Measurements from ENCODE around the gene SSTR4.

The SSTR4 gene

GRCh38 chr20:23034721-23035671, at the start of gene SSTR4:
TSS of gene SSTR4 (plus strand) at chr20:23035312. CDS start at chr20:23035484, 172 bp downstream.
- TF ChIP-seq, protein P1, sequence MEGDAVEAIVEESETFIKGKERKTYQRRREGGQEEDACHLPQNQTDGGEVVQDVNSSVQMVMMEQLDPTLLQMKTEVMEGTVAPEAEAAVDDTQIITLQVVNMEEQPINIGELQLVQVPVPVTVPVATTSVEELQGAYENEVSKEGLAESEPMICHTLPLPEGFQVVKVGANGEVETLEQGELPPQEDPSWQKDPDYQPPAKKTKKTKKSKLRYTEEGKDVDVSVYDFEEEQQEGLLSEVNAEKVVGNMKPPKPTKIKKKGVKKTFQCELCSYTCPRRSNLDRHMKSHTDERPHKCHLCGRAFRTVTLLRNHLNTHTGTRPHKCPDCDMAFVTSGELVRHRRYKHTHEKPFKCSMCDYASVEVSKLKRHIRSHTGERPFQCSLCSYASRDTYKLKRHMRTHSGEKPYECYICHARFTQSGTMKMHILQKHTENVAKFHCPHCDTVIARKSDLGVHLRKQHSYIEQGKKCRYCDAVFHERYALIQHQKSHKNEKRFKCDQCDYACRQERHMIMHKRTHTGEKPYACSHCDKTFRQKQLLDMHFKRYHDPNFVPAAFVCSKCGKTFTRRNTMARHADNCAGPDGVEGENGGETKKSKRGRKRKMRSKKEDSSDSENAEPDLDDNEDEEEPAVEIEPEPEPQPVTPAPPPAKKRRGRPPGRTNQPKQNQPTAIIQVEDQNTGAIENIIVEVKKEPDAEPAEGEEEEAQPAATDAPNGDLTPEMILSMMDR (IDR thresholded peaks at IDR 0.05): no peak

GRCh38 chr20:22986601-22987000, 48.5 kb upstream of the SSTR4 start:
- TF ChIP-seq, protein P1 (IDR thresholded peaks at IDR 0.05): no peak

DNA sequence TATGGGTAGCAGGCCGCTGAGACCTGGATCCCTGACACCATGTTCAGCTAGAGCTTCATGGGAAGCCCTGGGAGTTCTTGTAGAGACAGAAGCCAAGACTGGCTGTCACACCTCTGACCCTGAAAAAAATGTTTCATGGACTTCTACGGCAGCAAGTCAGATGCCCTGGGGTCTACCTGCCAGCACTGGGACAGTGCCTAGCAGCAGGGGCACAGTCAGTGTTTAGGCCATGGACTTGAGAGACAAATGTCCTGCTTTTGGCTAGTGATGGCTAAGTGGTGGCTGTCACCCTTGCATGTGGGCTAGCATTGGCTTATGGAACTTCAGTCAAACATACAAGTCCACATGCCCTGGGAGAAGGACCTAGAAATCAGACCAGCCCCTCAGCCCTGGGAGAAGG, 41.3 kb upstream of the SSTR4 start:
- TF ChIP-seq, protein P1 (IDR thresholded peaks at IDR 0.05): no peak

DNA sequence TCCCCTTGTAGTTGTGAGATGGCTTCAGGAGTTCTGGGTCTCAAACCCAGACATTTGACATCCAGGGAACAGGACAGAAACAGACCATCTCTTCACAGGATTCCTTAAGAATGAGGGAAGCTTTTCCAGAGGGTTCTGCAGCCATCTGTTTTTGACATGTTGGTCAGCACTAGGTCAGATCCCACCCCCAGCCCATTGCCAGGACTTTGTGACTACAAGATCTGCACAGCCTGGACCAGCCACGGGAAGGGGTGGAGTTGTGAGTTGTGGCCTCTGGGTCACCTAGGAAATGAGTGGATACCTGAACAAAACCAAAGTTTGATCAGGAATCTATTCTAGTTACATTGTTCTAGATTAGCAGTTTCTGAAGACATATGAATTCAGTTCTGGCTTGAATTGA, 39.2 kb upstream of the SSTR4 start:
- TF ChIP-seq, protein P1 (IDR thresholded peaks at IDR 0.05): no peak

- TF ChIP-seq, protein P1 (IDR thresholded peaks at IDR 0.05): no peak
Observed at GRCh38 chr20:22998476-22998875, 36.6 kb upstream of the SSTR4 start.

DNA sequence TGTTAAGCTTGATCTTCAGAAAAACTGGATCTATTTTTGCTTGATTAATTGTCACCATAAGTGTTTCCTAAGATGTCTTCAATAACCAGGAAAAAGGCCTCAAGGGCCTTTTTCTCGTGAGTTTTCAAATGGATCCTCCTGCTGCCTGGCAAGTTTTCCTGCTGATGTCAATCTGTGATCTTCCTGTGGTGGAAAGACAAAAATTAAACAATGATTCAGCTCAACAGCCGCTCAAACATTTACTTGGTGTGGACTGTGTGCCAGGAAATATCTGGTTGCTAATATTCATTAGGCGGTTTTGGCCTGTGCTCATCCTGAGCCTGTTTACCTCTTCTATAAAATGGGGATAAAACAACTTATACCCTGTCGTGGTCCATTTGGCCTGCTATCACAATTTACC, 35.4 kb upstream of the SSTR4 start:
- TF ChIP-seq, protein P1 (IDR thresholded peaks at IDR 0.05): no peak

DNA sequence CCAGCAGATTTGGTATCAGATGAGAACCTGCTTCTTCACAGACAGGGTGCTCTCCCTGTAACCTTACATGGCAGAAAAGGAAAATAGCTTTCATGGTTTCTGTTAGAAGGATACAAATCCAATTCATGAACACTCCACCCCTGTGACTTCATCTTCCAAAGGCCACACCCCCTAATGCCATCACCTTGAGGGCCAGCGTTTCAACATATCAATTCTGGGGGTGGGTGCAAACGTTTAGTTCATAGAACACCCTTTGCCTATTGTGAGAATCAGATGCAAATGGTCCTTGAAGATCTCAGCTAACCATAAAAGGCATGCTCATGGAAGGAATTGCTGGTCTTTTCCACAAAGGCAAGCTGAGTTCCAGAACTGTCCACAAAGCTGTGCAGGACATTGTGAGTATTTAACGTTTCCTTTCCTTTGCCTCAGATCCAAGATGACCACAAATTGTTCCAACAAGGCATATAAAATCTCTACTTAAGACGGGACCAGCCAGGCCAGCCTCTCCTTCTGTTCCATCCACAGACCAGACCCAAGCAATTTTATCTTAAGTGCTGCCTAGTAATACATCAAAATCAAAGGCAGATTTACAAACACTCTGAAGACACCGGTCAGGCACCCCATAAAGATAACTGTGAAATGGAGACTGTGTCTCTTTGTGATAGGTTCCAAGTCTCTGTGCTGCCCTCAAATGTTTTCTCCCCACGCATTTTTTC, 34.7 kb upstream of the SSTR4 start:
- TF ChIP-seq, protein P1 (IDR thresholded peaks at IDR 0.05): no peak

Data from LNCAP (cell line).